OCI-LY1 (cell line): ENCODE measurements around the gene ACACA.

ENCODE experiments used
- H2AFZ ChIP-seq: fragments of 200-600 bp; sonication (generic), shearing (Covaris generic); 2 replicates; pipeline ENCODE4 v1.6.0; 2014; ENCODE audit warnings: antibody characterized with exemption, mild to moderate bottlenecking, low read length
- H3F3A ChIP-seq: fragments of 200-600 bp; sonication (generic), shearing (Covaris generic); 2 replicates; pipeline ENCODE4 v1.6.0; 2014; ENCODE audit warnings: mild to moderate bottlenecking, antibody characterized with exemption, low read length, moderate library complexity; ENCODE audit not compliant: insufficient read depth
- H3K27ac ChIP-seq: fragments of 200-600 bp; sonication (generic); 2 replicates; pipeline ENCODE4 v1.5.1; 2014; ENCODE audit warnings: low read length, mixed run types, mild to moderate bottlenecking, low read depth; ENCODE audit not compliant: poor library complexity, severe bottlenecking
- H3K27me3 ChIP-seq: fragments of 200-600 bp; sonication (generic); 2 replicates; pipeline ENCODE4 v1.6.0; 2014; ENCODE audit warnings: antibody characterized with exemption, mild to moderate bottlenecking, low read length, moderate library complexity; ENCODE audit not compliant: insufficient read depth
- H3K36me3 ChIP-seq: fragments of 200-600 bp; sonication (generic); 2 replicates; pipeline ENCODE4 v1.6.1; 2014; ENCODE audit warnings: mild to moderate bottlenecking, antibody characterized with exemption, low read length, moderate library complexity, mixed read lengths; ENCODE audit not compliant: insufficient read depth
- H3K4me1 ChIP-seq: fragments of 200-600 bp; sonication (generic); 2 replicates; pipeline ENCODE4 v1.5.1; 2014; ENCODE audit warnings: mild to moderate bottlenecking, low read length, moderate library complexity; ENCODE audit not compliant: insufficient read depth, severe bottlenecking
- H3K4me2 ChIP-seq: fragments of 200-600 bp; sonication (generic), shearing (Covaris generic); 2 replicates; pipeline ENCODE4 v1.6.1; 2014; ENCODE audit warnings: low read length
- H3K4me3 ChIP-seq: fragments of 200-600 bp; sonication (generic); 2 replicates; pipeline ENCODE4 v1.5.1; 2014; ENCODE audit warnings: low read length, low read depth, mild to moderate bottlenecking, mixed read lengths; ENCODE audit not compliant: poor library complexity, severe bottlenecking
- H3K79me2 ChIP-seq: fragments of 200-600 bp; shearing (Covaris generic); 2 replicates; pipeline ENCODE4 v1.6.1; 2016; ENCODE audit warnings: mixed run types, low read length, mixed read lengths; ENCODE audit not compliant: insufficient read depth
- H3K9ac ChIP-seq: fragments of 200-600 bp; sonication (generic), shearing (Covaris generic); 2 replicates; pipeline ENCODE4 v1.6.1; 2014; ENCODE audit warnings: mild to moderate bottlenecking, low read length, mixed read lengths
- H3K9me2 ChIP-seq: fragments of 200-600 bp; sonication (generic), shearing (Covaris generic); 2 replicates; pipeline ENCODE4 v1.6.1; 2014; ENCODE audit warnings: low read depth, mild to moderate bottlenecking, low read length, mixed read lengths
- H3K9me3 ChIP-seq: fragments of 200-600 bp; shearing (Covaris generic); 2 replicates; pipeline ENCODE4 v1.6.1; 2014; ENCODE audit warnings: low read length, mixed read lengths
- H4K20me1 ChIP-seq: fragments of 200-600 bp; sonication (generic), shearing (Covaris generic); 2 replicates; pipeline ENCODE4 v1.6.0; 2016; ENCODE audit warnings: mild to moderate bottlenecking, low read length; ENCODE audit not compliant: insufficient read depth
- CTCF ChIP-seq: fragments of 200-600 bp; sonication (generic), shearing (Covaris generic); IDR thresholded peaks from 2 replicates; pipeline ENCODE4 v1.5.1; 2017; ENCODE audit warnings: mild to moderate bottlenecking, antibody characterized with exemption, low read length, moderate library complexity, mixed read lengths
- EZH2 ChIP-seq: fragments of 200-600 bp; sonication (generic), shearing (Covaris generic); IDR thresholded peaks from 2 replicates; pipeline ENCODE4 v1.8.0; 2017; ENCODE audit warnings: borderline replicate concordance, mixed run types, mild to moderate bottlenecking, antibody characterized with exemption, low read length, moderate library complexity, mixed read lengths

ACACA gene

GRCh38 chr17:37234106-37234505 is 172.5 kb downstream of the ACACA start:
- H3K9ac ChIP-seq = no peak overlapping the region
- H3K27ac ChIP-seq = no peak overlapping the region
- H3K9me2 ChIP-seq = no peaks in the 10 kb centered on the region
- H3K9me3 ChIP-seq = no peaks in the 10 kb centered on the region
- no peaks in the 10 kb centered on the region for H4K20me1 ChIP-seq
- no peak for TF ChIP-seq EZH2
- no peak for TF ChIP-seq CTCF
- no peak overlapping the region for H3K4me3 ChIP-seq
- H3K79me2 ChIP-seq = no peaks in the 10 kb centered on the region
- H3K27me3 ChIP-seq = no peaks in the 10 kb centered on the region
- no peaks in the 10 kb centered on the region for H3F3A ChIP-seq
- no peak overlapping the region for H3K4me2 ChIP-seq
- H3K36me3 ChIP-seq = peaks cover 93% of the 10 kb centered on the region
- no peaks in the 10 kb centered on the region for H3K4me1 ChIP-seq
- no peak overlapping the region for H2AFZ ChIP-seq

- TF ChIP-seq CTCF = no peak
- Histone ChIP-seq H4K20me1 (no peaks in the 10 kb centered on the region), H3K4me1 (no peaks in the 10 kb centered on the region), H3K27ac (no peak overlapping the region), H3K9me2 (no peaks in the 10 kb centered on the region), H3F3A (no peaks in the 10 kb centered on the region), H3K4me2 (no peak overlapping the region), H3K79me2 (no peaks in the 10 kb centered on the region), H3K36me3 (peaks cover 88% of the 10 kb centered on the region), H3K4me3 (no peak overlapping the region), H3K9me3 (no peaks in the 10 kb centered on the region), H3K27me3 (no peaks in the 10 kb centered on the region), H2AFZ (no peak overlapping the region), H3K9ac (no peak overlapping the region)
These were observed 173.6 kb downstream of the ACACA start for GRCh38 chr17:37233036-37233435.

- Histone ChIP-seq H3K27me3 (no peaks in the 10 kb centered on the region), H3K36me3 (peaks cover 80% of the 10 kb centered on the region), H3K4me2 (no peak overlapping the region), H4K20me1 (no peaks in the 10 kb centered on the region), H3F3A (no peaks in the 10 kb centered on the region), H3K9ac (no peak overlapping the region), H3K4me1 (no peaks in the 10 kb centered on the region), H3K4me3 (no peak overlapping the region), H3K9me3 (no peaks in the 10 kb centered on the region), H3K79me2 (no peaks in the 10 kb centered on the region), H3K9me2 (no peaks in the 10 kb centered on the region), H2AFZ (no peak overlapping the region), H3K27ac (no peak overlapping the region)
- TF ChIP-seq EZH2 (no peak), CTCF (no peak)
These were observed 174.7 kb downstream of the ACACA start for GRCh38 chr17:37231887-37232286.
